Ramos (cell line): ENCODE results near the gene EPB41L4B.

Source experiments
- in situ Hi-C: fragments of 300-500 bp; cut with MboI; formaldehyde crosslinking; loops from one replicate; pipeline ENCODE4 v1.14.3; 2022; ENCODE audit warnings: low sequenced_read_pairs; ENCODE audit not compliant: unreplicated experiment

Gene EPB41L4B

GRCh38 chr9:109274884-109275730, 45.8 kb downstream of the EPB41L4B start:
- in situ Hi-C loops = no loop called here

GRCh38 chr9:109273869-109274268, 47.0 kb downstream of the EPB41L4B start:
- in situ Hi-C loops = no loop called here

DNA sequence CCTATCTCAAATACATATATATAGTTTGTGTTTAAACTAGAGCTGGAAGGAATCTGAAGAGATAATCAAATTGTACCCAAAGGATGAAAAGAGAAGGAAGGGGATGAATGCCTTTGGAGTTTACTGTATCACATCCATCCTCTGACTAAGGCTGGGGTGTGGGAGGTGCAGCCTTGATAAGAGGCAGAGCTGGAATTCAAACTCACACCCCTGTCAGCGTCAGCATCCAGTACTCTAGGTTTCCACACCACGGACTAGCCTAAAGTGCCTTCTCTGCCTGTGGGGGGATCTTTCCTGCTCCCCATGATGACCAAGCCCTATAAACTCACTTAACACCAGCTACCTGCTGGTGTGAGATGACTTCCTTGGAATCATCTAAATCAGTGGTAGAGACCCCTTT, 48.1 kb downstream of the EPB41L4B start:
- in situ Hi-C loops = no loop called here

DNA sequence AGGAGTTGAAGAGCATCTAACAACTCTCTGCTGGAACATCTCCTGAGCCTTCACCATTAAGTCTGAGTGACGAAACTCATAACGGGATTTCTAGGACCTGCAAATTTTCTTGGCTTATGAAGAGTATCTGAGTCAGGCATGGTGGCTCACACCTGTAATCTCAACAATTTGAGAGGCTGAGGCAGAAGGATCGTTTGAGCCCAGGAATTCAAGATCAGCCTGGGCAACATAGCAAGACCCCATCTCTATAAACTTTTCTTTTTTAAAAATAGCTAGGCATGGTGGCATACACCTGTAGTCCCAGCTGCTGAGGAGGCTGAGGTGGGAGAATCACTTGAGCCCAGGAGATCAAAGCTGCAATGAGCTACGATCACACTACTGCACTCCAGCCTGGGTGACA, 48.8 kb downstream of the EPB41L4B start:
- in situ Hi-C loops = no loop called here

DNA sequence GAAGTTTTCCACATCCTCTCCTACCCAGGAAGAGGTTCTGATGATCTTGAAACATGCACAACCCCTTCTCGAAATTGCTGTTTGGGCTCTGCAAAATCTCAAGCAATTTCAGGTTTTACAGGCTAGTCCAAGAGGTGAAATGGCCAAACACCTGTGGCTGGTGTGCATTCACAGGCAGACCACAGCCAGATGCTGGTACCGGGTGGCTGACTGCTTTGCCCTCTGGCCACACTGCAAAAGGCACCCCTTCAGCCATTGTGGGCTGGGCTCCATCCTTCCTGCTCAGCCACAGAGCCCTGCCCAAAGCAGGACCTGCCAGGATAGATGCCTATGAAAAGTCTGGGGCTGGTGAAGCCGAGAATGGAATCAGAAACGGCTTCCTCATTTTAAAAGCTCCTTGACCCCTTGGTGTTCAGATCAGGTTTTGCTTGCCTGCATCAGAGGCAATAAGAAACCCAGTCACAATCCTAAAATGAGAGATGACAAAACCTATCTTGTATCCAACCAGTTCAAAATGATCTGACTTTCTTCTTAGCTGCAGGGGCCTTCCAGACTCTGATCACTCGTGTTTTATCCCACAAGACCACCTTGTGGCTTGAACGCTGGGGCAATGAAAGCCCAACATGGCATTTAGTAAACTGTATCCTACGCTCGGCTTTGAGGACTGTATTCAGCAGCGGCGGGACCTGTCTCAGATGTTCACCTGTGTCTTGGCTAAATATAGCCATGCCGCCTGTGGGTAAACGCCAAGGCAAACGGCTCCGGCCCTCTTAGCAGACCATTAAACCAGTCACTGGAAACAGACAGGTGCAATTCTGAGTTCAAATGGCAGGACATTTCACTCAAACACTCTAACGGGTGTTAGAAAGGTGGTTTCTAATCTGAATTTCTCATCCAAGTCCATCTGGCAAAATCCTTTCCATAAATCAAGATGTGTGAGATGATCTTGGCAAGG, 49.6 kb downstream of the EPB41L4B start:
- in situ Hi-C loops = no loop called here

DNA sequence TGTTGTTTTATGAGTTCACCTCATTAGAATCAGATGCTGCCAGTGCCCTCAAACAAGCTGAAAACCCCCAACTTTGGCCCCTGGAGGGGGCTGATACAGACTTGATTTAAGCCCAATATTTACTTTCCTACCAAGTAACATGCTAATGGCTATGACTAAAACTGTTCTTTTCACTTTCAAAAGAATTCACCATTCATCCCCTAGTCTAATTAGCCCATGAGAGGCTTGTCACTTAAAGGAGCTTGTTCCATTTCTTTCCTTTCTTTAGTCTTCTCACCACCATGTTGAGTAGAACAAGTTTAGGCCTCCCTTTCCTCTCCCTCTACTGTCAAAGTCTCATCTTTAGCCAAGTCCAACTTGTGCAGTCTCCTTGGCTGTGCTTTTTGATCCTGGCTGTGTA, 50.4 kb downstream of the EPB41L4B start:
- in situ Hi-C loops = no loop called here

- in situ Hi-C loops = no loop called here
Observed at GRCh38 chr9:109269839-109270238, 51.0 kb downstream of the EPB41L4B start.

DNA sequence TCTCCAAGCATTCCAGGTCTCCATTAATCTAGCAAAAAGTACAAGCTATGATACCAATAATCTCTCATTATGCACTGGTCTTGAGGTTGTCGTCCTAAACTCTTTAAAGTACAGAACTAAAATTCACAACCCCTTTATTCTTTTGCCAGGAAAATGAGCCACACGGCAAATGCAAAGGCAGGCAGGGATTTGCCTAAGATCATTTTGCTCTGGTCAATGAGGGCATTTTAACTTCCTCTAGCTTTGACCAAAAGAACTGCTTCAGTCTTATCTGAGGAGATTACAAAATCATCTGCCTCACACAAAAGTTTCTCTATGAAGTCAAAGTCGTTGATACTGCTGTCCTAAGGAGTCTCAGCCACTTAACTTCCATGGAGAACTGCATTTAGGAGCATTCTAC, 51.8 kb downstream of the EPB41L4B start:
- in situ Hi-C loops = no loop called here

DNA sequence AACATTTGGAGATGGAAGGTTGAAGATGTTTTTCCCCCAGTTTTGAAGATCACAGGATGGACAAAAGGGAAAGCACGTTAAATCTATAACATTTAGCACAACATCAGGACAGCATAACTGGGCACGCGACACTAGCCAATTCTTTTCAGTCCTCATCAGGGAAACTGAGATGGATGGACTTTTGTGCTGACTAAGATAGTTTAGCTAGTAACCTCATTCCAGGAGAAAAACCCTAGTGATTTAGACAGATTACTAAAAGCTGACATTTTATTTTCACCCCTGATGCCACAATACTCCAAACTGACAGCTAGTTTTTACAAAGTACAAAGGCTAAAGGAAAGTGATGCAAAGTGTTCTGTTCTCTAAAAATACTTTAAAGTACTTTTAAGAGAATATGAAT, 53.3 kb downstream of the EPB41L4B start:
- in situ Hi-C loops = no loop called here

GRCh38 chr9:109264877-109265587, 55.8 kb downstream of the EPB41L4B start:
- in situ Hi-C loops = no loop called here

DNA sequence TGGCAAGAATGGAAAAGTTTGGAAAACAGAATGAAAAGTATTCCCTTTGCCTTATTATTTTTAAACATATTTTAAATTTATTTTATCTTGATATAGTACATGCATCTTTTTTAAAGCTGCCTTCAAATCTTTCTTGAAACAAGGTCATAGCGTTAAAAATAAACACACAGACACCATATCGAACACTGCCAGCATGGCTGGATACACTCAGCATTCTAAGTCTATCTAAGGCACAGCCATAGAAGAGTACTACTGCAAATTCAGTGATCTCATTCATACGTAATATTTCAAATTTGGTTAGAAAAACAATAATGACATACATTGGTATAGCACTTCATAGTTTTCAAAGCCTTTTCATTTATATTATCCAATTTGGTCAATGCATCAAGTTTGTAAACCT, 57.5 kb downstream of the EPB41L4B start:
- in situ Hi-C loops = no loop called here

DNA sequence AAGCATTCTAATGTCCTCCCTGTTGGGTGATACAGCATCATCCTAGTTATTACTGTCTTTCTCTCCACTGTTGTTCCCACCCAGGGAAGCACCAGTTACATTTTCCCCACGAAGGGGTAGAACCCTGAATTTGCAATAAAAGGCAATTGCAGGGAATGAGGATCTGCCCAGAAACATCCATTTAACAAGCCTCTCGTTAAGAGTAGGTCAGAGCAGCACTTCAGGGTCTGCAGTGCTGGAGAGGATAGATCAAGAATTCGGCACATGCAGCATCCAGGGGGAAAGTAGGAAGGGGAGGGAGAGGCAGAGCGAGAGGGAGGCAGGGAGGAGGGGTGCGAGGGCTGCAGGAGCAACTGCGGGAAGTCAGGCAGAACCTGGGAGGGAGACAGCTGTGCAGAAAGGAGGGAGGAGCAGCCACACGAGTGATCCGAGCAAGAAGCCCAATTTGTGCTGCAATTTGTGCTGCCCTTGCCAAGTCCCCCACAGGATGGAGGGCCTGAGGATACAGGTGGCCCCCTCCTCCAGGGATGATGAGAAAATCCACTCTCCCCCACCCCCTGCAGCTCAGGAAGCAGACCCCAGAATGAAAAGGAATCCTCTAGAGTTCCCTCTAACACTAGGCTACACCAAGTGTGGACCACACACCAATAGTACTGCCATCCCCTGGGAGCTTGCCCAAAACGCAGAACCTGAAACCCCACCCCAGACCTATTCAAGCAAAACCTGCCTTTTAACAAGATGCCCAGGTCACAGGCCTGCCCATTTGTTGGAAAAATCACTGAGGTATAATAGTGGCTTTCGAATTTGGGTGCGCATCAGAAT, 62.2 kb downstream of the EPB41L4B start:
- in situ Hi-C loops = loop anchor here (10.0 kb wide), 1 partner anchor 56 kb away; no protein-coding TSS in a partner anchor

DNA sequence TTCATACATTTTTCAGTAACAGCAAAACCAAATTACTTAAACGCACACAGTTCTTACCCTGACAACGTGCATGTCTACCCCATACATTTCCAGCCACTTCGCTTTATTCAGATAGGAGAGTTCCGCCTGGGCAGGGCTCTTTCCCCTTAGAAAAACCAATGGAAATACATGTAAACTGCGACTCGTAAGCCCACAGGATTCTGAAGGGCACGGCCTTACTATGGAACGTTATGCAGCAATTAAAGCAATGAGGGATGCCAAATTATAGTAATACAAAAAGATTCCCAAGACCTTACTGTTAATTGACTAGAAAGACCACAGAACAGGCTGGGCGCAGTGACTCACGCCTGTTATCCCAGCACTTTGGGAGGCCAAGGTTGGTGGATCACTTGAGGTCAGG, 64.5 kb downstream of the EPB41L4B start:
- in situ Hi-C loops = loop anchor here (10.0 kb wide), 1 partner anchor 58 kb away; no protein-coding TSS in a partner anchor

GRCh38 chr9:109255394-109255793, 65.5 kb downstream of the EPB41L4B start:
- in situ Hi-C loops = loop anchor here (10.0 kb wide), 1 partner anchor 59 kb away; no protein-coding TSS in a partner anchor

- in situ Hi-C loops = loop anchor here (10.0 kb wide), 1 partner anchor 60 kb away; no protein-coding TSS in a partner anchor
Observed at GRCh38 chr9:109254317-109254716, 66.5 kb downstream of the EPB41L4B start.

GRCh38 chr9:109253637-109254284, 67.1 kb downstream of the EPB41L4B start:
- in situ Hi-C loops = loop anchor here (10.0 kb wide), 1 partner anchor 61 kb away; no protein-coding TSS in a partner anchor

DNA sequence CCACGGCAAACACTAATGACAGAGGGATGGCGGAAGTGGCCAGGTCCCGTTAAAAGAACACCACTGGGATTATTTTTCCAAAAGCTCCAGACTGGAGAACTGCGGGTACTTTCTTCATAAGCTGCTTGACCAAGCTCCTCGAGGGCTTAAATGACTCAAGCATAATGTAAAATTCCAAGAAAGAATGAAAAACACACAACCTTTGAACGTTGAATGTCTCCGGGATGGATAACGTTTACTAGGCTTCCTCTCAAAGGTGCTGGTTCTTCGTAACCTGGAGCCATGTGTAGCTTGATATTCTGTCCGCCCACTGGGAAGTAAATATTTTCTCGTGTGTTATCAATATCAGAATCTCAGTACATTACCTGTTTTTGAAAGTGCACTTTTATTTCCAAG, 67.6 kb downstream of the EPB41L4B start:
- in situ Hi-C loops = loop anchor here (10.0 kb wide), 1 partner anchor 62 kb away; no protein-coding TSS in a partner anchor

DNA sequence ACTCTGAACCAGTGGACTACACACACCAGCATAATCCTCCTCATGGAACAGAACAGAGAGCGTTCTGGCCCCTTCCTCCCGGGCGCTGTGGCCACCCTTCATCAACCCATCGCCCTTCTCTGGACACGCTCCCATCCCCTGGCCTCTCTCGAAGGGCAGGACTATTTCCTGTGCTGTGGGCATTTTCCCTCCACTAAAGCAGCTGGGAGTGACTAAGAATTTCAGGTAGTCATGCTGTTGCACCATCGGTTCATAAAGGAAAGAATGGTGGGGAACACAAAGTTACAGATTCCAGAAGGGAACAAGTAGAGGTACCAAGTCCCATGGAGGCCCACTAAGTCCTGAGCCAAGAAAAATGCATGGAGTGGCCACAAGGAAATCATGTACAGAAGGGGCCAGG, 68.6 kb downstream of the EPB41L4B start:
- in situ Hi-C loops = loop anchor here (10.0 kb wide), 1 partner anchor 63 kb away; no protein-coding TSS in a partner anchor

- in situ Hi-C loops = loop anchor here (10.0 kb wide), 1 partner anchor 63 kb away; no protein-coding TSS in a partner anchor
Observed at GRCh38 chr9:109251776-109252106, 69.1 kb downstream of the EPB41L4B start.
